Activated B cell treated with CpG ODN at 0.5 μM for 24 hours (primary cell): ENCODE results near the gene RHOD. TPM values are rescaled to one million over a fixed set of nuclear protein-coding genes. Genes with fewer than 3 reads are reported as not detected.

Source experiments
- ATAC-seq: fragments of 200-7000 bp; cut with Tn5 transposase; one replicate; pipeline ENCODE4 v1.10.0; 2021; ENCODE audit warnings: low read depth, mild to moderate bottlenecking, moderate library complexity
- CTCF ChIA-PET: fragments of 350-600 bp; sonication (Branson Sonifier 250); formaldehyde crosslinking; loops from one replicate; lab custom pipeline; 2021; ENCODE audit warnings: antibody characterized with exemption; lab: Charles Lee
- POLR2A ChIA-PET: fragments of 350-600 bp; sonication (Branson Sonifier 250); formaldehyde crosslinking; loops from one replicate; lab custom pipeline; 2021; ENCODE audit warnings: antibody characterized with exemption; lab: Charles Lee
- DNase-seq: peaks from one replicate; pipeline ENCODE4 v3.0.0; 2022
- H3K27ac Mint-ChIP-seq: one replicate; pipeline ENCODE4 v1.8.0; 2020; ENCODE audit warnings: mixed read lengths
- H3K27me3 Mint-ChIP-seq: one replicate; pipeline ENCODE4 v1.8.0; 2021; ENCODE audit warnings: mixed read lengths
- H3K36me3 Mint-ChIP-seq: one replicate; pipeline ENCODE4 v1.8.0; 2021; ENCODE audit warnings: low read depth, mixed read lengths
- H3K4me1 Mint-ChIP-seq: one replicate; pipeline ENCODE4 v1.8.0; 2021; ENCODE audit warnings: mixed read lengths
- H3K4me3 Mint-ChIP-seq: one replicate; pipeline ENCODE4 v1.8.0; 2020; ENCODE audit warnings: mild to moderate bottlenecking, mixed read lengths
- H3K9me3 Mint-ChIP-seq: one replicate; pipeline ENCODE4 v1.8.0; 2020; ENCODE audit warnings: mixed read lengths
- CTCF ChIP-seq: fragments of 200-600 bp; IDR thresholded peaks from one replicate; pipeline ENCODE4 v1.8.0; 2022; ENCODE audit warnings: antibody characterized with exemption, mild to moderate bottlenecking
- intact Hi-C: fragments of 100-400 bp; cut with micrococcal nuclease; formaldehyde crosslinking; loops from one replicate; pipeline ENCODE4 v1.15.1; 2024
- total RNA-seq: library from RNA; stranded (reverse); gene quantifications from 2 replicates; pipeline ENCODE4 v1.2.3, GENCODE V29; 2022

The RHOD gene
- total RNA-seq, 1 donor from 2014 or later: not detected

GRCh38 chr11:67118181-67118766 lies 61.6 kb downstream of the RHOD start:
- peak overlapping the region; percentile 77 for H3K27ac Mint-ChIP-seq
- H3K36me3 Mint-ChIP-seq: peaks cover 19% of the 10 kb centered on the region
- no peak for TF ChIP-seq CTCF
- DNase-seq (peak; percentile 66), ATAC-seq (peak; percentile 2)
- ChIA-PET CTCF (interaction anchor here (1.5 kb wide), 1 partner anchor 38 kb away, joined by 3 read pairs; no protein-coding TSS in a partner anchor), POLR2A (interaction anchor here (0.6 to 2.2 kb wide), 13 partner anchors 12 to 746 kb away, joined by 3 to 16 read pairs (median 5); partner anchors contain the start of genes ANKRD13D and PPP1CA)
- peak overlapping the region; percentile 77 for H3K4me3 Mint-ChIP-seq
- no peaks in the 10 kb centered on the region for H3K27me3 Mint-ChIP-seq
- intact Hi-C loops: loop anchor here (5.0 to 10.0 kb wide), 3 partner anchors 49 to 687 kb away; partner anchors contain the start of gene RBM14
- peaks cover 39% of the 10 kb centered on the region for H3K4me1 Mint-ChIP-seq
- H3K9me3 Mint-ChIP-seq: no peaks in the 10 kb centered on the region

- POLR2A ChIA-PET: interaction anchor here (0.6 to 2.2 kb wide), 20 partner anchors 9 to 746 kb away, joined by 3 to 16 read pairs (median 3); partner anchors contain the start of genes ANKRD13D, CLCF1, POLD4 and PPP1CA
Measured at GRCh38 chr11:67118801-67119584, 62.3 kb downstream of the RHOD start, which contains the start of gene KDM2A. Gene KDM2A, plus strand, starts transcription at chr11:67119263. Its CDS starts 2,054 bp downstream, at chr11:67121317.

GRCh38 chr11:67119585-67120391 lies 63.1 kb downstream of the RHOD start:
- TF ChIP-seq CTCF: no peak
- Mint-ChIP-seq H3K36me3 (peaks cover 25% of the 10 kb centered on the region), H3K4me1 (peaks cover 31% of the 10 kb centered on the region), H3K27me3 (no peaks in the 10 kb centered on the region), H3K27ac (peak overlapping the region; percentile 91), H3K9me3 (no peaks in the 10 kb centered on the region), H3K4me3 (peak overlapping the region; percentile 91)
- POLR2A ChIA-PET: interaction anchor here (0.6 to 2.2 kb wide), 15 partner anchors 9 to 495 kb away, joined by 3 to 16 read pairs (median 3); partner anchors contain the start of genes ANKRD13D, CLCF1, POLD4 and PPP1CA
- ATAC-seq (no peak), DNase-seq (peak; percentile 33)
- CTCF ChIA-PET: interaction anchor here (0.9 to 1.5 kb wide), 2 partner anchors 40 to 234 kb away, joined by 3 read pairs; partner anchors contain the start of gene POLD4
- intact Hi-C loops: loop anchor here (1.0 to 10.0 kb wide), 6 partner anchors 48 to 685 kb away; partner anchors contain the start of genes PC and RBM14

More at GRCh38 chr11:67118801-67119584, 62.3 kb downstream of the RHOD start, which contains the start of gene KDM2A:
- CTCF ChIA-PET: interaction anchor here (0.9 to 1.5 kb wide), 2 partner anchors 39 to 234 kb away, joined by 3 read pairs; partner anchors contain the start of gene POLD4
- TF ChIP-seq CTCF: no peak
- H3K4me1 Mint-ChIP-seq: peaks cover 36% of the 10 kb centered on the region
- peak within 1 kb of the TSS; percentile 91 for H3K4me3 Mint-ChIP-seq
- peak within 1 kb of the TSS; percentile 91 for H3K27ac Mint-ChIP-seq
- intact Hi-C loops: loop anchor here (1.0 to 10.0 kb wide), 5 partner anchors 48 to 686 kb away; partner anchors contain the start of genes PC and RBM14
- H3K36me3 Mint-ChIP-seq: peaks cover 25% of the 10 kb centered on the region
- H3K9me3 Mint-ChIP-seq: no peaks in the 10 kb centered on the region
- H3K27me3 Mint-ChIP-seq: no peaks in the 10 kb centered on the region
- DNase-seq (peak; percentile 93), ATAC-seq (peak; percentile 76)

GRCh38 chr11:67120456-67120855 lies 63.8 kb downstream of the RHOD start:
- ChIA-PET POLR2A (interaction anchor here (2.2 kb wide), 1 partner anchor 120 kb away, joined by 16 read pairs; no protein-coding TSS in a partner anchor), CTCF (no interaction called here)
- H3K9me3 Mint-ChIP-seq: no peaks in the 10 kb centered on the region
- ATAC-seq: no peak
- H3K27ac Mint-ChIP-seq: peak overlapping the region; percentile 91
- no peak for TF ChIP-seq CTCF
- no peak for DNase-seq
- peak overlapping the region; percentile 91 for H3K4me3 Mint-ChIP-seq
- peaks cover 28% of the 10 kb centered on the region for H3K36me3 Mint-ChIP-seq
- H3K4me1 Mint-ChIP-seq: peaks cover 30% of the 10 kb centered on the region
- H3K27me3 Mint-ChIP-seq: no peaks in the 10 kb centered on the region
- intact Hi-C loops: loop anchor here (2.0 kb wide), 1 partner anchor 92 kb away; no protein-coding TSS in a partner anchor
